AG04449 (cell line): ENCODE results near the gene CPZ.

Experiments
- CTCF ChIA-PET: fragments of 350-600 bp; formaldehyde crosslinking; extraction: SDS; loops from one replicate; lab custom pipeline; 2021; ENCODE audit warnings: antibody characterized with exemption; lab: Yijun Ruan, JAX
- POLR2A ChIA-PET: fragments of 400-600, 350-600 bp; formaldehyde crosslinking; extraction: SDS; loops from one replicate; lab custom pipeline; 2020; ENCODE audit warnings: antibody characterized with exemption, inconsistent platforms; lab: Yijun Ruan, JAX
- DNase-seq: peaks from one replicate; pipeline ENCODE4 v3.0.0-alpha.2; 2010; ENCODE audit warnings: low read depth, low spot score
- H3K4me3 ChIP-seq: 2 replicates; pipeline ENCODE4 v1.5.1; 2011; ENCODE audit warnings: low read depth, mild to moderate bottlenecking, control low read depth, low read length
- TF ChIP-seq, protein P1 (sequence below): IDR thresholded peaks from one replicate; pipeline ENCODE4 v1.5.1; 2011; ENCODE audit warnings: mild to moderate bottlenecking, moderate library complexity, low read length, control low read depth, inconsistent platforms; ENCODE audit not compliant: insufficient read depth; ENCODE audit errors: missing control alignments

The CPZ gene

DNA sequence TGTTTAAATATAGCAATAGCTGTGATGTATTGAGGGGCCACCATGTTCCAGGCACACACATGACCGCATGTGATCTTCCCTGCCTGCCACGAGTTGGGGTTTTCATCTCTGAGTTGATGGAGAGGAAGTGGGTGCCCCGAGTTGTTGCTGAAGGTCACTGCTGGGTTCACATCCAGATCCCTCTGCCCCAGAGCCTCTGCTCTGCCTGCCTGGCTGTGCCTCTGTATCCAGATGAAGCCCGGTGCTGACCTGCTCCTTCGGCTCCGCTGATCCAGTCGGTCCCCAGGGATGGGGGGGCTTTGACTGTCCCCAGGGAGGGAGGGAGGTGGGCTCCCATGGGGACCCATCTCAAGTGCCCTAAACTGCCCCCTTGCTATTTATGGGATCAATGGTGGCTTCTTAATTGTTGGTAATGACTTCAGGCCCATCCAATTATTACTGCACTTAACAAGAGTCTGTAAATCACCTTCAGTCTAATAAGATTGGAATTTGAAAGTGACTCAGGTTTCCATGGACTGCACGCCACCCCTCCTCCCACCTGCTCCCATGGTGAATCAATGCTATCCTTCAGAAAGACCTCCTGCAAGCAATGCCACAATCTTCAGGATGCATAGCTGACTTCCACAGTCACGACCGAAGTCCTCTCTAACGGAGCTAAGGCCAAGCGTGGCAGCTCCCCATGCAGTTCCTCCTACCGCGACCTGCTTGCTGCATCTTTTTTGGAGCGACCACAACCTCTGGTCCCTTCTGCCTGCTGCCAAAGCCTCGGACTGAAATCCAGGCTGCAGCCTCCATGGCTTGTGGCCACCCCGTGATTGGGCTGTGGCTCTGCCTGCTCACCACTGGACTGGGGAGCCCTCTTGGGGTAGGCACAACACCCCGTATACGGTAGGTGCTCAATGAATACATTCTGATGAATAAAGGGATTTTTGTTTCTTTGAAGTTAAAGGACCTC lies 73.1 kb downstream of the CPZ start:
- no peak for DNase-seq
- TF ChIP-seq, protein P1, sequence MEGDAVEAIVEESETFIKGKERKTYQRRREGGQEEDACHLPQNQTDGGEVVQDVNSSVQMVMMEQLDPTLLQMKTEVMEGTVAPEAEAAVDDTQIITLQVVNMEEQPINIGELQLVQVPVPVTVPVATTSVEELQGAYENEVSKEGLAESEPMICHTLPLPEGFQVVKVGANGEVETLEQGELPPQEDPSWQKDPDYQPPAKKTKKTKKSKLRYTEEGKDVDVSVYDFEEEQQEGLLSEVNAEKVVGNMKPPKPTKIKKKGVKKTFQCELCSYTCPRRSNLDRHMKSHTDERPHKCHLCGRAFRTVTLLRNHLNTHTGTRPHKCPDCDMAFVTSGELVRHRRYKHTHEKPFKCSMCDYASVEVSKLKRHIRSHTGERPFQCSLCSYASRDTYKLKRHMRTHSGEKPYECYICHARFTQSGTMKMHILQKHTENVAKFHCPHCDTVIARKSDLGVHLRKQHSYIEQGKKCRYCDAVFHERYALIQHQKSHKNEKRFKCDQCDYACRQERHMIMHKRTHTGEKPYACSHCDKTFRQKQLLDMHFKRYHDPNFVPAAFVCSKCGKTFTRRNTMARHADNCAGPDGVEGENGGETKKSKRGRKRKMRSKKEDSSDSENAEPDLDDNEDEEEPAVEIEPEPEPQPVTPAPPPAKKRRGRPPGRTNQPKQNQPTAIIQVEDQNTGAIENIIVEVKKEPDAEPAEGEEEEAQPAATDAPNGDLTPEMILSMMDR: no peak
- ChIA-PET CTCF (no interaction called here), POLR2A (no interaction called here)
- no peak overlapping the region for H3K4me3 ChIP-seq

- DNase-seq: no peak
- H3K4me3 ChIP-seq: no peak overlapping the region
- TF ChIP-seq, protein P1: no peak
- CTCF ChIA-PET: no interaction called here
- POLR2A ChIA-PET: no interaction called here
These were observed 74.0 kb downstream of the CPZ start for GRCh38 chr4:8666581-8666980.
